T47D (cell line): ENCODE measurements around the gene MANSC4.
A peak's percentile ranks its signal among the peaks of the same experiment; 100 is the strongest.

Experiments
- DNase-seq, 2 experiments: peaks; one replicate each; pipeline versions ENCODE4 v3.0.0 to v3.0.0-alpha.2; 2011 to 2012; ENCODE audit warnings: low read depth in 1 of 2, low spot score in 1 of 2
- JUND ChIP-seq: IDR thresholded peaks from 2 replicates; pipeline ENCODE4 v1.6.1; 2012; ENCODE audit warnings: low read depth
- in situ Hi-C: cut with HindIII; loops from 2 replicates; pipeline ENCODE4 v1.10.0; 2016; ENCODE audit warnings: low sequenced_read_pairs, low pct_unique_long_range_greater_than_20kb

MANSC4 gene

DNA sequence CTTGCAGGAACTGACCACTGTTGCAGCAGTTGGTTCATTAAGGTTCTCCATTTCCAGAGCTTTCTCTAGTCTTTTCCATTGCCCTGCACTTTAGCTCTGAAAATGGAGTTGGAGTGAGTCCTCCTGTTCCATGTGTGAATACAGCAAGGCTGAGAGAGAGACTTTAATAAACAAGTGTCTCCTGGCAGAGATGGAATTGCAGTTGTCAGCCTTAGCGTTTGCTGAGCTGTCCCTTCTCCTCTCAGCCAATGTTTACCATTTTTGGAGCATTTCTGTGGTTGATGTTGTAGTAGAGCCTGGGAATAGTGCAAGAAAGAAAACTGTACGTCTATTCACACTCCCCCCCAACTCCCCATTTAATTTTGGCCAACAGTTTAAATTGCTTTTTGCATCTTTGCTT is 7.5 kb upstream of the MANSC4 start:
- in situ Hi-C loops = no loop called here
- no peak for DNase-seq
- no peak for TF ChIP-seq JUND

DNA sequence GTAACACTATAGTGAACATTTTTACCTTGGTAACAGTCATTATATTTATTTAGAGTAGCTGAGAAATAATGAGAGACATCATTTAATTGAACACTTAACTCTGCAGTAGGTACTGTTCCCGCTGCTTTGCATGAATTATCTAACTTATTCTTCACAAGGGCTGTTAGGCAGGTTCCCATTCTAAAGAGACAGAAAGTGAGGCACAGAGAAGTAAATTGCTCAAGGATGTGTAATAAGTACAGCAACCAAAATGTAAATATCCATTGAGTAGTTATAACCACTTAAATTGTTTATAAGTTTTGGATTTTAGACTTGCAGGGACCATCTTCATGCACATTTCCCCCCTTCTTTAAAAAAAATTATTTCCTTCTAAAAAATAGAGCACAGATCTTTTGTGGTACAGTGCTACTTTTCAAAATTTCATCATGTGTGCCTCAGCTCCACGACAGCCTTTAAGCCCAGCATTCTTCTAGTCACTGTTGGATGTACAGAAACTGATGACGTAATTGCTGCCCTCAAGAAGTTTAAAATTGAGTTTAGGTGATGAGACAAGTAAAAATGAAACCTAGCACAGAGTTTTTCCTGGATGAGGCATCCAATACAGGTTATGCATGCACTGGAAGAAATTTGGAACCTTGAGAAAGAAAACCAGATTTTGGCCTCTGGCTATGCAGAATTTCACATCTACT is 6.0 kb upstream of the MANSC4 start:
- no peak for DNase-seq
- in situ Hi-C loops = no loop called here

DNA sequence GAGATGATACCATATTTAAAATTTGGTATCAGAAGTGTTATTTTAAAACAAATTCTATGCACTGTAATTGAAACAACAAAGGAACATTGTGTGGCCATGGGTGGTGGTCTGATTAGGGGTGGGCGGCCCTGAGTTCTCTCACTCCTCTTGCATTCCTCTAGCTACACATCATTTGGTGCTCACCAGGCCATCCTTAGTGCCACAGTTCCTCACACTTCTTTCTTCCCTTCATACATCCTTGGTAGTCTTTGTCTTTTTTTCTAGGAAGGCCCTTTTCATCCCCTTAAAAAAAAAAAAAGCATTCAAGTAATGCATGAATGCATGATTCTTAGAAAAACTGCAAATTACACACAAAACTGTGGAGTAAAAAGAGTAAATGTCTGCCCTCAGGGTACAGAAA is 2.4 kb upstream of the MANSC4 start:
- DNase-seq = no peak
- no peak for TF ChIP-seq JUND
- in situ Hi-C loops = no loop called here

More for the DNA sequence above, 6.0 kb upstream of the MANSC4 start:
- no peak for TF ChIP-seq JUND

DNA sequence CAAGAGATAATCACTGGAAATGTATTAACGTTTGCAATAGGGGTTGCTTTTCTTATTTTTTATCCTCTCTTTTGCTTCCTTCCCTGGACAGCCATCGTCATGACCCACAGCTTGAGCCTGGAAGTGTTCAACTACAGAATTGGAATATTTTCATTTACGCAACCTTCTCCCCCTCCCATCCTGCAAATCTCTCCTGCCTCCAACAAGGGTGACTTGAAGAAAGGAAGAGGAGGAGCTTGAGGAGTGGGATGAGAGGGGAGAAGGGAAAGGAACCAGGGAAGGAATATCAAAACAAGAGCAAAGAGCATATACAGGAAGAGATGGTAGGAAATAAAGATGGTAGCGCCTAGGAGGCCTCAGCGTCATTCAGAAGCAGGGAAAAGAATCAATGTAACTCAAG is 1.6 kb upstream of the MANSC4 start:
- TF ChIP-seq JUND = no peak
- DNase-seq = no peak
- in situ Hi-C loops = no loop called here

DNA sequence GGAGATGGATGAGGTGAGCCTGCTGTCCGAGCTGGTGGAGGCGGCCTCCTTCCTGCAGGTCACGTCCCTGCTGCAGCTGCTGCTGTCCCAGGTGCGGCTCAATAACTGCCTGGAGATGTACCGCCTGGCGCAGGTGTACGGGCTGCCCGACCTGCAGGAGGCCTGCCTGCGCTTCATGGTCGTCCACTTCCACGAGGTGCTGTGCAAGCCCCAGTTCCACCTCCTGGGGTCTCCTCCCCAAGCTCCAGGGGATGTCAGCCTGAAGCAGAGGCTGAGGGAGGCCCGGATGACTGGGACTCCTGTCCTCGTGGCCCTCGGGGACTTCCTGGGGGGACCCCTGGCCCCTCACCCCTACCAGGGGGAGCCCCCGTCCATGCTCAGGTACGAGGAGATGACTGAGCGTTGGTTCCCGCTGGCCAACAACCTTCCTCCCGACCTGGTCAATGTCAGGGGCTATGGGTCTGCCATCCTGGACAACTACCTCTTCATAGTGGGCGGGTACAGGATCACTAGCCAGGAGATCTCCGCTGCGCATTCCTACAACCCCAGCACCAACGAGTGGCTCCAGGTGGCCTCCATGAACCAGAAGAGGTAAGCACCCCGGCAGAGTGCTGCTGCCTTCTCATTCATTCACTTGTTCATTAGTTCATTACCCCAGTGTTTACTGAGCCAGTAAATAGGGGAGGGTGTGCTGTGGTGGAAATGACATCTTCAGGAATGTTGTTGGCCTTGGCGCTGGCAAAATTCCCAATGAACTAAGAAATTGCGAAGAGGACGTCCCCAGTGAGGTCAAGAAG is 774 bp upstream of the MANSC4 start:
- no peak for TF ChIP-seq JUND
- in situ Hi-C loops = no loop called here
- DNase-seq = peak; percentile 31 to 73

DNA sequence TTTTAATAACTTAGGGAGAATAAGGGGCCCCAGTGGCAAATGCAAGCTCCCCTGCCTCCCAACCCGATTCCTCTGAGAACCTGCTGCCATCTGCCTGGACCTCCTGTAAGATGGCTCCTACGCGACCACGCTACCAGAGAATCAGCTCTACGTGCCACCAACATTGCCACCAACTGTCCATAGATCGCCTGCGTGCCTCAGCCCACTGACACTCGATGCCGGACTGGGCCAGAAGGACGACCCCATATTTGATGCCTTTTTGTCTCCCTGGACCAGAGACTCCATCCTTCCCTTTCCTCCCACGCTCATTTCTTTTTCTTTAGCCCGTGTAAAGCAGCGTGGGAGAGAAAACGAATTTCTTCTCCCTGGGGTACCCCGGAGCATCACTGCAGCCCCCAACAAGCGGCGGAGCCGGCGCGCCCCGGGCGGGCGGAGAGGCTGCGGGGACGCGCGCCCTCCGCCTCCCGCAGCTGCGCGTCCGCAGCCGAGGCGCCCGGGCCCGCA is 568 bp downstream of the MANSC4 start:
- no peak for DNase-seq
- TF ChIP-seq JUND = no peak
- in situ Hi-C loops = no loop called here

DNA sequence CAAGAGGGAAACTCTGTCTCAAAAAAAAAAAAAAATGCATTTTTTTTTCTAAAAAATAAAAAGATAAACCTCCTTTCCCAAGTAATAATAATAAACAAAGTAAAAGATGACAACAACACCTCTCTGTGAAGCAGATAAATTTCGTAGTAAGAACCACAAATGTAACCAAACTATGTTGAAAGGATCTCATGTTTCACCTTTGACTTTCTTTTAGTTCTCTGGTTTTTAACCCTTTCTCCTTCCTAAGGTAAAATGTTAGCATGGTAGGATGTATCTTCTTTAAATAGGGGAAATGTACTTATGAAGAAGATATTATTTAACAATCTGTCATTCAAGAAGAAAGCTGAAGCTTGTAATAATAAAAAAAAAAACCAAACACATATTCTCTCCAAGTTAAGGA is 1.8 kb downstream of the MANSC4 start:
- no peak for DNase-seq
- in situ Hi-C loops = no loop called here
- TF ChIP-seq JUND = no peak

DNA sequence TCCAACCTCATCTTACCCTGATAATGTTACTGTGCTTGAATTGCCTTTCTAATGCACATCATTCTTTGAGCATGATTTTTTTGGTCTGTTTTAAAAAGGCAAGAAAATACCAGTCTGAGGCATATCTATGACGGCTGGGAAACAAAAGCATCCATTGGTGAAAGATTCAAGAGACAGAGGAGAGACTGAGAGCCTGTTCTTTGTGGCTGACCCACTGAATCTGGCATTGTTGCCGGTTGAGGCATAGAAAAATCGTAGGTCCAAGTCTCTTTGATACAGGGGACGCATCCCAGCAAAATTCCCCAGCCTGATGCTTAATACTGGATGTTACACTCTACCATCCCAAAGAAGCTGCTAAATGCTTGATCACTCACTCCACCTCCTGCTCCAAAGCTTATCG is 2.9 kb downstream of the MANSC4 start:
- in situ Hi-C loops = no loop called here
- TF ChIP-seq JUND = no peak
- DNase-seq = no peak

DNA sequence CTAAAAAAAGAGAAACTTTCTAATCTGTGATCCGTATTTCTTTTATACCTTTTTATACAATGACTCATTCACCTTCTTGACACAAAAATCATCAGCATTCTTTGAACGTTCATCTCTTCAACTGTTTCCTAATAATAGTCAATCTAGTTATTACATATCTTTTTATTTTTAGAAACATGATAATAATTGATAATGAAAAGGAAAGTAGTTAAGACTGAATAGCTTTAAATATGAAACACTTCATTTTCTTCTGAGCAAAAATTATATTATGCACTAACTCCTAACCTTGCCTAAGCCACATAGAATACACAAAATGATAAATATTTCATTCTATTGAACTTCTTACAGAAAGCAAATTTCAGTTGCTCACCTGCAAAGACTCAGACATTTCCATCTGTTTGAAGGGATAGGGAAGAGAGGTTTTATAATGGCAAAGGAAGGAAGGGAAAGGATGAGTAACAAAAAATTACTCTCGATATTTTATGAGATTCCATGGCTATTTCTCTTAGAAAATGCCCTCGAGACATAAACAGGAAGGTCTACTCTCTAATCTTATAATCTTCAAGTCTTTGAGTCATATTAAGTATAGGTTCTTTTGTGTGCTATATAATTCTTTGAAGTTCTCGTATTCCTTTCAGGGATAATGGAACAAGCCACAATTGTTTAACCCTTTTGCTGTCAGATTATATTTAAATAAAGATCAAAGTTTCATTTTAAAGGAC is 7.5 kb downstream of the MANSC4 start:
- no peak for DNase-seq
- in situ Hi-C loops = no loop called here
- TF ChIP-seq JUND = no peak

DNA sequence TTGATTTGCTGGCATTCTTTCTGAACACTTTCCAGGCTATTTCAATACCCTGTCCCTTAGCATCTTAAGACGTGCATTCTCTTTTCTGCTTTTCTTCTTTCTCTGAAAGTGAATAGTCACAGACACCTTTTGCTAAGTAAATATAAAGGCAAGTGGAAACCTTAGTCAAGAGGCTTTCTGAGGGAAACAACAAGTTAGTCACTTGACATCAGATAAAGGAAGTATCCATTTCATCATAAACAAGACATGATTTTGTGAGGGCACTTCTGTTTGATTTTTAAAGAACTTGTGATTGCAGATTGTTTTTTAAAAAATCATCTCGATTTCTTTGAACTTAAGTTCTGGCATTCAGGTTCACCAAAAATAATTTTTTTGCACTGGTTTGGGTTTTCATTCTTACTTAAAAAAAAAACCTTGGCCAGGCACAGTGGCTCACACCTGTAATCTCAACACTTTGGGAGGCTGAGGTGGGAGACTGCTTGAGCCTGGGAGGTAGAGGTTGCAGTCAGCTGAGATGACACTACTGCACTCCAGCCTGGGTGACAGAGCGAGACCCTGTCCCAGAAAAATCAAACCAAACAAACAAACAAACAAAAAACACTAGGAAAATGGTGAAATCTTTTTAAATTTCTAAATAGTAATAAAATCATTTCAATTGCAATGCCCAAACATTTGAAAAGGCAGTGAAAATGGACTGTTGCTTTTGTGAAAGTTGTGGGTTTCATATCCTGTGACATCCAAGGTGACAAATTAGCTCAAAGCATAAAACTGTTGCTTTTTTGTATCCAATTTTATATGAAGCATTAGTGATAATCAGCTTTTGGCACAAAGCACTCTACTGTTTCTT is 8.3 kb downstream of the MANSC4 start:
- TF ChIP-seq JUND = no peak
- in situ Hi-C loops = no loop called here
- DNase-seq = no peak

DNA sequence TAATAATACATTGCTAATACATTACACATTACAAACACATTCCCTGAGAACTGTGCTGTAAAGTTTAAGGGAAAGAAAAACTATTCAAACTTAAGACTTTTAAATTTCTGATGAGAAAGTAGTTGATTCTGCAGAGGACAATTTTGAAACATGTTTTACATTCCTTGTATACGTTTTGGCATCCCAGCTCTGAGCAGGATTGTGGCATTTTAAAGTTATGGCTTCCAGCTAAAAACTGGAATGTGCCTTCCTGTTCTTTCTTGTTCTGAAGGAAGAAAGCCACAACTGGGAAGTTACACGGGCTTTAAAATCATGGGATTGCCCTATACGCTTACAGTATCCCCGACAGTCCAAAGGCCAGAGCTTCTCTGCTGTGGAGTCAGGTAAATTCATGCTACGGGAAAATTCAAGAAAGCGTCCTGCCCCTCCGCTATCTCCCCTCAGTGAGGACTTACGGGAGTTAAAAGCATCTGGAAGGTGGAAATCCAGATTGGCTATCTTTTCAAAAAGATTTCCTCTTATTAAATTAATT is 10.8 kb downstream of the MANSC4 start:
- in situ Hi-C loops = no loop called here
- no peak for DNase-seq
- TF ChIP-seq JUND = no peak

DNA sequence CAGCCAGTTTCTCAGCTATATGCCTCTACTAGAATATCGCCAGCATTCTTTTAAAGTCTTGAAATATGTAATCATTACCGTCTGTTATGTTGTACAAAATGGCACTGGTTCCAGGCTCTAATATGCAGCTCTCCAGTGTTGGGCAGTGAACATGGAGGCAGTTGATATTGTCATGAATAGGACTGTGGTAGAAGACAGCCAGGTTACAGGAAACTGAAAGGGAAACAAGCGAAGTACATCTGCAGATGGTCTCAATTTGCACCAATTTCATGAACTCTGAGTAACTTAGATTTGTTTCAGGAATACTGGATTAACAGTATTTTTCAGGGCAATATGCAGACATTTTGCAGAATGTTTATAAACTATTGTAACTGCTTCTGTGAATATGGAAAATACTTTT is 13.4 kb downstream of the MANSC4 start:
- in situ Hi-C loops = no loop called here

More for the DNA sequence above, 13.4 kb downstream of the MANSC4 start:
- DNase-seq = no peak
- no peak for TF ChIP-seq JUND
